Hematopoietic multipotent progenitor cell treated with erythropoietin and hydrocortisone succinate and interleukin-3 and kit ligand, for 6 days (in vitro differentiated cells): ENCODE data around the gene DCLK1.
A peak's percentile ranks its signal among the peaks of the same experiment; 100 is the strongest.
"Not testable (repeated sequence)": the region's sequence is repeated elsewhere in the genome, so short reads cannot be mapped to it uniquely, and the experiment has no call there.

Experiments
- DNase-seq: peaks from one replicate; pipeline ENCODE4 v3.0.0-alpha.2; 2015

The DCLK1 gene

GRCh38 chr13:36082806-36083205, 48.4 kb downstream of the DCLK1 start:
- DNase-seq, result no peak

DNA sequence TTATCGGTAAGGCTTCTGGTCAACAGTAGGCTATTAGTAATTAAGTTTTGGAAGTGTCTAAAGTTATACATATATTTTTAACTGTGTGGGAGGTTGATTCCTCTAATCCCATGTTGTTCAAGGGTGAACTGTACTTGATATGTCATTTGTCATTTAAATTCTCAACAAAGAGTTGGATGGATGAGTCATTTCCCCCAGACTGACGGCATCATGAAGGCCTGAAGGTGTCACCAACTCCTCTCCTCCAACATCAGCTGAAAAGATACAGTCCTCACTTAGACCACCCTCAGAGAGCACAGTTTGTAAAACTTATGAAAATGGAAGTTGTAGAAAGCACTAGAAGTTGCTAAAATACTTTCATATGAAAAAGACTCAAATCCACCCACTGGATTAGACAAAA, 48.8 kb downstream of the DCLK1 start:
- no peak for DNase-seq

DNA sequence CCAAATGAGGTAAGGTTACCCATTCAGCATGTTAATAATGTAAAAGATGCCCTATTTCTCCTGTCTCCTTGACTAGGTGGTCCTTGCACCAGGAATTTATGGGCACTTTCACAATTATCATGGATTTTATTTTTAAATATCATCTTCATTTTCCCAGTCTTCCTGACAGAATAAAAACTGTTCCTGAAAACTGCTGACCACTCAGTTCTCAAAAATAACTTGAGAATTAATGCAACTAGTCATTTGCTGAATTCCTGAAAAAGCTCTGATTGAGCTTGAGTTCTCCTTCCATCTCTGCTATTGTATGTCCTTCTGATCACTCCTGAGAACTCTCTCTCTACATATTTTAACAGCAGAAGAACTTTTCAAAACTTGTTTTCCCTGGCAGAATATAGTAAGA, 55.0 kb downstream of the DCLK1 start:
- no peak for DNase-seq

DNA sequence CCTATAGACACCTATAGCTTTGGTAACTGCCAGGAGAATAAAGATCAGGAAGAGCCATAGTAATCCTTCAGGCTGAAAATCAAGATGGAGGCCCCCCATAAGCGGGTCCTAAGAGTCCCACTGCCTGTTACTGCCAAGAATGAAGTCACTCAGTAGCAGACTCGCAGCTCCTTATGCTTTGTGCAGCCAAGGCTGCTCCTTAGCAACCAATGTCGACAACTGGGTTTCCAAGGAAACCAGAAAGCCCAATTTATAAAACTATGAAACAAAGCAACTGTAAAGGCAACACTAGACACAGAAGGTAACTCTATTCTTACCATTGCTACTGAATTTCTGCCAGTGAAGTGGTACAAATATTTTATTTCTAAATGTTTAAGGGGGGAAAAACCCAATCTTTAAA, 56.5 kb downstream of the DCLK1 start:
- DNase-seq, result no peak

- DNase-seq, result no peak
Observed at GRCh38 chr13:36072152-36072935, 58.8 kb downstream of the DCLK1 start.

DNA sequence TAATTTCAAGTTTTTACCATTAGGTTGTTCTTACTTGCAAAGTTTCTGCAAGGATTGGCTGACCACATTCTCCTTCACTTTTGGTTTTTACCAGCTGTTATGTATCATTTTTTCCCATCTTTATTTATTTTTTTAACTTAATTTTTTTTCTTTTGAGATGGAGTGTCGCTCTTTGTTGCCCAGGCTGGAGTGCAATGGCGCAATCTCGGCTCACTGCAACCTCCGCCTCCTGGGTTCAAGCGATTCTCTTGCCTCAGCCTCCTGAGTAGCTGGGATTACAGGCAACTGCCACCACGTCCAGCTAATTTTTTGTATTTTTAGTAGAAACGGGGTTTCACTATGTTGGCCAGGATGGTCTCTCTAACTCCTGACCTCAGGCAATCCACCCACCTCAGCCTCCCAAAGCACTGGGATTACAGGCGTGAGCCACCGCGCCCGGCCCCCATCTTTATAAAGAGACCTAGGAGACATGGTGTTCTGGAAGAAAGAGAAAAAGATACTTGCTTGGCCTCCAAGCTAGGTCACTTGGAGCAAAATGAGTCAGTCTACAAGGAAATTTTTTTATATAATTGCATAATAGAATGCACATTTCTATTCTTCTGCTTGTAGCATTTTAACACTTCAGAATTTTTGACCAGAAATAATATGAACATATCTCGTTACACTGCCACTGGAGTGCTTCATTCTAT, 60.5 kb downstream of the DCLK1 start:
- not testable (repeated sequence) for DNase-seq

GRCh38 chr13:36069881-36070366, 61.3 kb downstream of the DCLK1 start:
- DNase-seq, result no peak

DNA sequence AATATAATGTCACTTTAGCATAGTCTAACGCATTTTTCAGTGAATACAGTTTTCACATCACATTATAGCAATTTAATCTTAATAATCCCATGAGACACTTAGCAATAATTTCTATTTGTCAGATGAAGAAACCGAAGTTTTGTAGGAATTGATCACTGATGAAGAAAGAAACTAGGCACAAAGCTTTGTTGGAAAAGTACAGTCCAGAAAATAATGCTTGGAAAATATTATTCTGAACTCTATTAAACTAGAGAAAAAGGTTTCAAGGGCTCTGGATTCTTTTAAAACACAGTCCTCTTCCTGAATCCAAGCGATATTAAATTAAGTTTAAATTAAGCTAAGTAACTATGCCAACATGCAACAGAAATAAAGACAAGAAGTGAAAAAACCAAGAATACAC, 62.2 kb downstream of the DCLK1 start:
- DNase-seq, result no peak

DNA sequence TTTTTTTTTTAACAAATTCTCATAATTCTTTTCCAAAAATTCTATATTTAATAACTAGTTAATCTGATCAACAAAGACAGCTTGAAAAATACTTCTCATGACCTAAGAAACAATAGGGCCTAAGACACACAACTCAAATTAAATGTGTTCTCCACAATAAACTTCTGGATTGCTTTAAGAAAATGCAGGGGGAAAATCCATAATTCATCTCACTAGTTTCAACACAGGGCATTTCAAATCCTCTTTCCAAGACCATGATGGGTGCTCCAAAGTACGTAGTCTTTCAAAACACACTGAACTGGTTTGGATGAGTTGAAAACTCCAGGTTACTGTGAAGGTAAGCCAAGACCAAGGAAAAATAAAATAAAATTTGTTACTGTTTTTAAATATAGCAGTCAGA, 62.6 kb downstream of the DCLK1 start:
- DNase-seq, result no peak

- no peak for DNase-seq
Observed at GRCh38 chr13:36067746-36068381, 63.3 kb downstream of the DCLK1 start.

GRCh38 chr13:36062249-36062648, 68.9 kb downstream of the DCLK1 start:
- no peak for DNase-seq

DNA sequence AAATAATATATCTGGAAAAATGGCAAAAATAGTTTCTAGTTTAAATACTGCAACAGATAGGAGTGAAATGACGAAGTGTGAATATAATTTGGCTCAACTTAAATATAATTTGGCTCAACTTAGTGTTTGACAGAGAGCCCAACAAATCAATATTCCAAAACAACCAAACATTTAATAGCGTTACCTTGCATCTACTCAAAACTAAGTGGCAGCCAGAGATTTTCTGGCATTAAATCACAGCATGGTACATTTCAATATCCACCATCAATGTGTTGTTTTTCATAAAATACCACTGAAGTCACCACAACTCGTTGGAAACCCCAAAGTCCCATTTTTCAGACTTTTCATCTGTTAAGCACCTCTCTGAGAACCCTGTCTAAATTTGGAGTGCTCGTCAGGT, 69.6 kb downstream of the DCLK1 start:
- no peak for DNase-seq

- DNase-seq, result no peak
Observed at GRCh38 chr13:36061054-36061453, 70.1 kb downstream of the DCLK1 start.

GRCh38 chr13:36059321-36059720, 71.9 kb downstream of the DCLK1 start:
- no peak for DNase-seq

GRCh38 chr13:36058116-36058515, 73.1 kb downstream of the DCLK1 start:
- DNase-seq, result no peak

DNA sequence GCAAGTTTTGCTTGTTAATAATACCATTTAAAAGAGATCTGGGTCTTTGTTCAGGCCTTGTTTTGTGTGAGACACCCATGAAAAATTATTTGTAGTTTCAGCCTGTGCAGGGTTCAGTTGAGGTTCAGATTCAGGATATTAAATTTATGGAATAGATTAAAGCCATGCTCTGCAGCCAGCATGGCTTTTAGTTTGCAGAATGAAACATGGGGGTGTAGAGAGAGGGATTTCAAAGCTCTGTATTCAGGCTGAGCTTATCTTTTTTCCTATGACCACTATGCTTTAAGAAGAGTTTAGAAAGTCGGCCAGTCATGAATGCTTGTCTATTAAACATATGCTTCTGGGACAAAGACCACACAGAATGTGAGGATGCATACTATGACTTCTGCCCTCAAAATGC, 73.6 kb downstream of the DCLK1 start:
- no peak for DNase-seq

DNA sequence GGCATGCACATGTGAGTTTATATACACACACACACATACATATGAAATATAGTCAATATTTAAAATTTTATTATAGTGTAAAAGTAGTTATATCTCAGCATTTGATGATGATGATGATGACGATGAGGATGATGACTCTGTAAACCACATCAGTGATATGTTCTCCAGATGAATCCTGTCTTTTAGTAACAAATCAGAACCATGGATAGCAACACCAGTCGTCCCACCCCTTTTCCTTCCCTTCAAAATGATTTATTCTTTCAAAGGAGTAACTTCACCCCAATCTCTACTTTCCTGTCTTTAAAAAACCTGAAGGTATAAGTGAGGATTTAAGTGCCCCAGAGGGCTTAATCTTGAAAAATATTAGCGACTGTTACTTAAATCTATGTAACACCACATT, 74.1 kb downstream of the DCLK1 start:
- DNase-seq, result peak; percentile 6

GRCh38 chr13:36055366-36055765, 75.8 kb downstream of the DCLK1 start:
- no peak for DNase-seq

- no peak for DNase-seq
Observed at GRCh38 chr13:36054041-36054440, 77.1 kb downstream of the DCLK1 start.

GRCh38 chr13:36051082-36051481, 80.1 kb downstream of the DCLK1 start:
- DNase-seq, result no peak

- DNase-seq, result no peak
Observed at GRCh38 chr13:36046672-36047071, 84.5 kb downstream of the DCLK1 start.

- DNase-seq, result no peak
Observed at GRCh38 chr13:36038785-36039555, 92.2 kb downstream of the DCLK1 start.

GRCh38 chr13:36033035-36033434, 98.1 kb downstream of the DCLK1 start:
- no peak for DNase-seq
